OCI-LY1 (cell line): Measurements from ENCODE around the gene PAFAH1B1.

Experiments
- H2AFZ ChIP-seq: fragments of 200-600 bp; sonication (generic), shearing (Covaris generic); 2 replicates; pipeline ENCODE4 v1.6.0; 2014; ENCODE audit warnings: antibody characterized with exemption, mild to moderate bottlenecking, low read length
- H3F3A ChIP-seq: fragments of 200-600 bp; sonication (generic), shearing (Covaris generic); 2 replicates; pipeline ENCODE4 v1.6.0; 2014; ENCODE audit warnings: mild to moderate bottlenecking, antibody characterized with exemption, low read length, moderate library complexity; ENCODE audit not compliant: insufficient read depth
- H3K27ac ChIP-seq: fragments of 200-600 bp; sonication (generic); 2 replicates; pipeline ENCODE4 v1.5.1; 2014; ENCODE audit warnings: low read length, mixed run types, mild to moderate bottlenecking, low read depth; ENCODE audit not compliant: poor library complexity, severe bottlenecking
- H3K27me3 ChIP-seq: fragments of 200-600 bp; sonication (generic); 2 replicates; pipeline ENCODE4 v1.6.0; 2014; ENCODE audit warnings: antibody characterized with exemption, mild to moderate bottlenecking, low read length, moderate library complexity; ENCODE audit not compliant: insufficient read depth
- H3K36me3 ChIP-seq: fragments of 200-600 bp; sonication (generic); 2 replicates; pipeline ENCODE4 v1.6.1; 2014; ENCODE audit warnings: mild to moderate bottlenecking, antibody characterized with exemption, low read length, moderate library complexity, mixed read lengths; ENCODE audit not compliant: insufficient read depth
- H3K4me1 ChIP-seq: fragments of 200-600 bp; sonication (generic); 2 replicates; pipeline ENCODE4 v1.5.1; 2014; ENCODE audit warnings: mild to moderate bottlenecking, low read length, moderate library complexity; ENCODE audit not compliant: insufficient read depth, severe bottlenecking
- H3K4me2 ChIP-seq: fragments of 200-600 bp; sonication (generic), shearing (Covaris generic); 2 replicates; pipeline ENCODE4 v1.6.1; 2014; ENCODE audit warnings: low read length
- H3K4me3 ChIP-seq: fragments of 200-600 bp; sonication (generic); 2 replicates; pipeline ENCODE4 v1.5.1; 2014; ENCODE audit warnings: low read length, low read depth, mild to moderate bottlenecking, mixed read lengths; ENCODE audit not compliant: poor library complexity, severe bottlenecking
- H3K79me2 ChIP-seq: fragments of 200-600 bp; shearing (Covaris generic); 2 replicates; pipeline ENCODE4 v1.6.1; 2016; ENCODE audit warnings: mixed run types, low read length, mixed read lengths; ENCODE audit not compliant: insufficient read depth
- H3K9ac ChIP-seq: fragments of 200-600 bp; sonication (generic), shearing (Covaris generic); 2 replicates; pipeline ENCODE4 v1.6.1; 2014; ENCODE audit warnings: mild to moderate bottlenecking, low read length, mixed read lengths
- H3K9me2 ChIP-seq: fragments of 200-600 bp; sonication (generic), shearing (Covaris generic); 2 replicates; pipeline ENCODE4 v1.6.1; 2014; ENCODE audit warnings: low read depth, mild to moderate bottlenecking, low read length, mixed read lengths
- H3K9me3 ChIP-seq: fragments of 200-600 bp; shearing (Covaris generic); 2 replicates; pipeline ENCODE4 v1.6.1; 2014; ENCODE audit warnings: low read length, mixed read lengths
- H4K20me1 ChIP-seq: fragments of 200-600 bp; sonication (generic), shearing (Covaris generic); 2 replicates; pipeline ENCODE4 v1.6.0; 2016; ENCODE audit warnings: mild to moderate bottlenecking, low read length; ENCODE audit not compliant: insufficient read depth
- CTCF ChIP-seq: fragments of 200-600 bp; sonication (generic), shearing (Covaris generic); IDR thresholded peaks from 2 replicates; pipeline ENCODE4 v1.5.1; 2017; ENCODE audit warnings: mild to moderate bottlenecking, antibody characterized with exemption, low read length, moderate library complexity, mixed read lengths
- EZH2 ChIP-seq: fragments of 200-600 bp; sonication (generic), shearing (Covaris generic); IDR thresholded peaks from 2 replicates; pipeline ENCODE4 v1.8.0; 2017; ENCODE audit warnings: borderline replicate concordance, mixed run types, mild to moderate bottlenecking, antibody characterized with exemption, low read length, moderate library complexity, mixed read lengths

Gene PAFAH1B1

GRCh38 chr17:2719861-2720260 lies 126.4 kb downstream of the PAFAH1B1 start:
- no peaks in the 10 kb centered on the region for H3K27me3 ChIP-seq
- no peak overlapping the region for H3K4me2 ChIP-seq
- H4K20me1 ChIP-seq = no peaks in the 10 kb centered on the region
- no peak overlapping the region for H3K4me3 ChIP-seq
- H3F3A ChIP-seq = no peaks in the 10 kb centered on the region
- no peaks in the 10 kb centered on the region for H3K9me2 ChIP-seq
- H3K36me3 ChIP-seq = no peaks in the 10 kb centered on the region
- H3K27ac ChIP-seq = no peak overlapping the region
- no peak overlapping the region for H2AFZ ChIP-seq
- no peaks in the 10 kb centered on the region for H3K4me1 ChIP-seq
- H3K9me3 ChIP-seq = no peaks in the 10 kb centered on the region
- H3K9ac ChIP-seq = no peak overlapping the region
- TF ChIP-seq EZH2 = no peak
- TF ChIP-seq CTCF = no peak
- no peaks in the 10 kb centered on the region for H3K79me2 ChIP-seq

GRCh38 chr17:2721603-2722002 lies 128.1 kb downstream of the PAFAH1B1 start:
- TF ChIP-seq EZH2 (no peak), CTCF (no peak)
- Histone ChIP-seq H3K27ac (no peak overlapping the region), H3K4me2 (no peak overlapping the region), H3K4me3 (no peak overlapping the region), H3K27me3 (no peaks in the 10 kb centered on the region), H4K20me1 (no peaks in the 10 kb centered on the region), H3K36me3 (no peaks in the 10 kb centered on the region), H3K9ac (no peak overlapping the region), H3K4me1 (no peaks in the 10 kb centered on the region), H2AFZ (no peak overlapping the region), H3K79me2 (no peaks in the 10 kb centered on the region), H3K9me3 (no peaks in the 10 kb centered on the region), H3F3A (no peaks in the 10 kb centered on the region), H3K9me2 (no peaks in the 10 kb centered on the region)

GRCh38 chr17:2722611-2723010 lies 129.2 kb downstream of the PAFAH1B1 start:
- Histone ChIP-seq H3K36me3 (no peaks in the 10 kb centered on the region), H3K27ac (no peak overlapping the region), H3K79me2 (no peaks in the 10 kb centered on the region), H3K9ac (no peak overlapping the region), H4K20me1 (no peaks in the 10 kb centered on the region), H3K9me2 (no peaks in the 10 kb centered on the region), H3K4me3 (no peak overlapping the region), H3K27me3 (no peaks in the 10 kb centered on the region), H3F3A (no peaks in the 10 kb centered on the region), H3K9me3 (no peaks in the 10 kb centered on the region), H3K4me2 (no peak overlapping the region), H3K4me1 (no peaks in the 10 kb centered on the region), H2AFZ (no peak overlapping the region)
- no peak for TF ChIP-seq CTCF
- no peak for TF ChIP-seq EZH2
